Epithelial cell of esophagus (primary cell): ENCODE results near the gene PASK.

Experiments used
- DNase-seq: peaks from one replicate; pipeline ENCODE4 v3.0.0; 2010; ENCODE audit warnings: low read depth
- H3K4me3 ChIP-seq: 2 replicates; pipeline ENCODE4 v1.5.1; 2011; ENCODE audit warnings: mild to moderate bottlenecking, low read length, control low read depth
- TF ChIP-seq, protein P1 (sequence below): IDR thresholded peaks from 2 replicates; pipeline ENCODE4 v1.5.1; 2011; ENCODE audit warnings: low read depth, mild to moderate bottlenecking, low read length, control low read depth, inconsistent platforms; ENCODE audit not compliant: insufficient read depth; ENCODE audit errors: missing control alignments

PASK gene

DNA sequence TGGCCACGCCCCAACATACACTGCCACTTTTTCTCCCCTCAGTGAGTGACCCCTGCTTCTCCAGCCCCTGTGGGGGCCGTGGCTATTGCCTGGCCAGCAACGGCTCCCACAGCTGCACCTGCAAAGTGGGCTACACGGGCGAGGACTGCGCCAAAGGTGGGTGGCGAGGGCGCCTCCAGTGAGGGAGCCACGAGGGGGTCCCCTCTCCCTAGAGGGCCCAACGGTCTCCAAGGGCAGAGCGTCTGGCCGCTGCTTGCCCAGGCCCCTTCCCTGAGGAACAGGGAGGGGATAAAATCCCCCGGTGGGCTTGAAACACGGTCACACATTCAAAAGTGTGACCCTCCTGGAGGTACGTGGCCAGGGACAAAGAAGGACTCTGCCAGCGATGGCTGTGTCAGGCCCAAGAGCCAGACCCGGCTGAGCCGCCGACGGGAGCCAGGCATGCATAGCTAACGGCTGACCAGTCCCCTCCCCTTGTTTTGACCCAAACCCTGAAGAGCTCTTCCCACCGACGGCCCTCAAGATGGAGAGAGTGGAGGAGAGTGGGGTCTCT lies 84.4 kb downstream of the PASK start:
- no peak overlapping the region for H3K4me3 ChIP-seq
- no peak for DNase-seq
- TF ChIP-seq, protein P1, sequence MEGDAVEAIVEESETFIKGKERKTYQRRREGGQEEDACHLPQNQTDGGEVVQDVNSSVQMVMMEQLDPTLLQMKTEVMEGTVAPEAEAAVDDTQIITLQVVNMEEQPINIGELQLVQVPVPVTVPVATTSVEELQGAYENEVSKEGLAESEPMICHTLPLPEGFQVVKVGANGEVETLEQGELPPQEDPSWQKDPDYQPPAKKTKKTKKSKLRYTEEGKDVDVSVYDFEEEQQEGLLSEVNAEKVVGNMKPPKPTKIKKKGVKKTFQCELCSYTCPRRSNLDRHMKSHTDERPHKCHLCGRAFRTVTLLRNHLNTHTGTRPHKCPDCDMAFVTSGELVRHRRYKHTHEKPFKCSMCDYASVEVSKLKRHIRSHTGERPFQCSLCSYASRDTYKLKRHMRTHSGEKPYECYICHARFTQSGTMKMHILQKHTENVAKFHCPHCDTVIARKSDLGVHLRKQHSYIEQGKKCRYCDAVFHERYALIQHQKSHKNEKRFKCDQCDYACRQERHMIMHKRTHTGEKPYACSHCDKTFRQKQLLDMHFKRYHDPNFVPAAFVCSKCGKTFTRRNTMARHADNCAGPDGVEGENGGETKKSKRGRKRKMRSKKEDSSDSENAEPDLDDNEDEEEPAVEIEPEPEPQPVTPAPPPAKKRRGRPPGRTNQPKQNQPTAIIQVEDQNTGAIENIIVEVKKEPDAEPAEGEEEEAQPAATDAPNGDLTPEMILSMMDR, result no peak

DNA sequence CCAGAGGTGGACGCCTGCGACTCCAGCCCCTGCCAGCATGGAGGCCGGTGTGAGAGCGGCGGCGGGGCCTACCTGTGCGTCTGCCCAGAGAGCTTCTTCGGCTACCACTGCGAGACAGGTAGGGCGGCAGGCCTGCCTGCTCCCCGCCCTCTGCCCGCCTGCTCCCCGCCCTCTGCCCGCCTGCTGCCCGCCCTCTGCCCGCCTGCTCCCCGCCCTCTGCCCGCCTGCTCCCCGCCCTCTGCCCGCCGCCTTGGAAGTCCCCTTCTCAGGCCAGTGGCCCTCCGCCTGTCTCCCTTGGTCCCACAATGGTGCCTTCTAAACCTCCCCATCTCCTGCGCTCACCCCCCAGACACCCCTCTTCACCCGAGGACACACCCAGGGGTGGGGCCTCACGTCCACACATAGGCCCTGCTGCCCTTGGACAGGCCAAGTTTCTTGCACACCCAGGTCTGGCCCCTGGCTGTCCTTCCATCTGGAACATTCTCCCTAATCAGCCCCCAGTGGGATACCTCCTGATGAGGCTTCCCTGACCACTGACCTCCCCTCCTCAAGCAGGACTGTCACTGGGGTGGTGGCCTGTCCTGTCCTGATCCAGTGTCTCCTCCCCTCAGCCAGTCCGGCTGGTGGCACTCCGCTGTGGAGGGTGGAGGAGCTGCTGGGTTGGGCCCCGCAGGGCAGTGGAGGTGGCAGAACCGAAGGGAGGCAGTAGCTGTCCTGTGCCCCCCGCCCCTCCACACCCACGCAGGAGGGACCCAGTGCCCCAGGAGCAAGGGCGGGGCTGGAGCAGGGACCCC lies 85.1 kb downstream of the PASK start:
- peak; percentile 67 for DNase-seq
- H3K4me3 ChIP-seq, result peak overlapping the region; percentile 48
- TF ChIP-seq, protein P1, result no peak

DNA sequence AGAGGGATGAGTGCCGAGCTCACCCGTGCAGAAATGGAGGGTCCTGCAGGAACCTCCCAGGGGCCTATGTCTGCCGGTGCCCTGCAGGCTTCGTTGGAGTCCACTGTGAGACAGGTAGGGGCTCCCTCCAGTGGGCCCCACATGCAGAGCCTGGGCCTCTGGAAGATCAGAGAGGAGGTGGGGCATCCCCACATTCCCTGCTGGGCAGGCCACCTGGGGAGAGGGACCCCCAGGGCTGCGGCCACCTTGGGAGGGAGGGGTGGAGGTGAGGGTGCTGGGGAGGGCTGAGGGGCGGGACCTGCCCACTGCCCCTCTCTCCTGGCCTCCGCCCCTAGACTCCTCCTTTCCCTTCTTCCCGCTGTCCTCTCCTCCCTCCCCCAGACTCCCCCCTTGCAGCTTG lies 85.7 kb downstream of the PASK start:
- TF ChIP-seq, protein P1, result peak; percentile 21
- DNase-seq, result no peak
- peak overlapping the region; percentile 48 for H3K4me3 ChIP-seq

DNA sequence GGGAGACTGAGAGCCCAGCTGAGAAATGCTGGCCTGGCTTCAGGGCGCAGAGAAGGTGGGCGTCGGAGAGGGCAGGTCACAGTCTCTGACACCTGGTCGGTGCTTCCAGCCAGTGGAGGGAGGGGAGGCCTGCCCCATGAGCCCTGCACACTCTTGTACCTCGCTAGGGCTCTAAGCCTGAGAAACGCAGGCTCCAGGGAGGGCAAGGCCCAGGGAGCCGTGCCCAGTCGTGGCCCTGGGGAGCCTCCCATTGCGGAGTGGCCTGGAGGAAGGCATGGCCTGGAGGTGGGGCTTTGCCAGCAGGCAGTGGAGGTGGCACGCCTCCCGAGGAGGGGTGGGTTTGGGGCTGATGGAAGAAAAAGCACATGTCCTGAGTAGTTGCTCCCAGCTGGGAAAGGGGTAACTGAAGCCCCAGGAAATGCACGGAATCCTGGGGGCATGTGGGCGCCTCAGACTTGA lies 86.2 kb downstream of the PASK start:
- H3K4me3 ChIP-seq, result peak overlapping the region; percentile 48
- DNase-seq, result no peak
- TF ChIP-seq, protein P1, result no peak

DNA sequence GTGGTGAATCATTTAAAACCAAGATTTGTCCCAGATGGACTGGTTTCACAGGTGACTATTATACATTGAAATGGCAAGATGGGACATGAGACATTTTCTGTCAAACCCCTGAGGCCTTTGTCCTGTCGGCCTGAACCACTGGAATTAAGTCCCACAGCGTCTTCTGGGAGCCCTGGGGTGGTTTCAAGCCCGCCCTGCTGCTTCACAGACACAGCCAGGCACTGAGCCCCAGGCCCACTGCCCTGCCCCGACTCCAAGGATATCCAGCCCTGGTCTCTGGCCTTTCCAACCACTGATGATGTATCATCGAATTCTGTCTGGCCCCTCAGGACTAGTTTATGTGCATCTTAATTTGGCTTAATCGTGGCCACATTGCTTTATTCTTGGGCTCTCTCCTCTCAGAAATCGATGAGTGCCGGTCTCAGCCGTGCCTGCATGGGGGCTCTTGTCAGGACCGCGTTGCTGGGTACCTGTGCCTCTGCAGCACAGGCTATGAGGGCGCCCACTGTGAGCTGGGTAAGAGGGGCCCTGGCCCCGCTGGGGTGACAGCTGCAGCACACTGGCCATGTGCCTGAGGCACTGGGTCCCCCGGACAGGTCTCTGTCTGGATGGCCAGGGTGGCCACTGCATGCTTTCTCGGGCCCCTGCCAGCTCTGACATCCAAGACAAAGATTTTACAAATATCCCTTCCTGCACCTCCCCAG lies 86.7 kb downstream of the PASK start:
- peak; percentile 78 for DNase-seq
- TF ChIP-seq, protein P1, result no peak
- peak overlapping the region; percentile 48 for H3K4me3 ChIP-seq

DNA sequence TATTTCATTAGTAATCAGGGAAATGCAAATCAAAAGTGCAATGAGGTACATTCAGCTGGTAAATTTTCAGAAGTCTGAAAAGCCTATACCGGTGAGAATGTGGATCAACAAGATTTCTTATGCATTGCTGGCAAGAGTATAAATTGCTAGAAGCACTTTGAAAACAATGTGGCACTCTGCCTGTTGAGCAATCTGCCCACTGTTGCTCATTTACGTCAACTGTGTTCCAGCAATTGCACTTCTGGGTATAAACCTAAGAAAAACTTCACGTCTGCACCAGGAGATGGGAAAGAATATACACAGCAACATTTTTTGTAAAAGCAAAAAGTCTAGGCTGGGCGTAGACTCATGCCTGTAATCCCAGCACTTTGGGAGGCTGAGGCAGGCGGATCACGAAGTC lies 88.0 kb downstream of the PASK start:
- H3K4me3 ChIP-seq, result peak overlapping the region; percentile 2
- TF ChIP-seq, protein P1, result no peak
- DNase-seq, result peak; percentile 88
